K562 (cell line): ENCODE results near the gene PTBP2. TPM values are rescaled to one million over a fixed set of nuclear protein-coding genes. Genes with fewer than 3 reads are reported as not detected.

Source experiments
- ATAC-seq: fragments of 200-7000 bp; cut with Tn5 transposase; 3 replicates; pipeline ENCODE4 v1.9.1; 2020; ENCODE audit warnings: moderate library complexity
- BruUV-seq: library from RNA; stranded (reverse); fragments of 400-500 nt; replicated peaks from 2 replicates; lab custom pipeline; 2021; lab: Mats Ljungman, UMichigan
- CTCF ChIA-PET: fragments of 300-600 bp; formaldehyde crosslinking; extraction: SDS; loops from one replicate; lab custom pipeline; 2021; ENCODE audit warnings: low intra/inter-chr PET ratio; lab: Yijun Ruan, JAX
- POLR2A ChIA-PET: fragments of 300-600, 350-650 bp; sonication (Branson Sonifier 250); formaldehyde crosslinking; extraction: SDS; loops from one replicate; lab custom pipeline; 2021; ENCODE audit warnings: antibody characterized with exemption, inconsistent platforms; lab: Yijun Ruan, JAX
- DNase-seq, 4 experiments: peaks; one replicate each; pipeline versions ENCODE4 v3.0.0 to v3.0.0-alpha.2; 2011 to 2018; ENCODE audit warnings: low spot score in 3 of 4, mixed read lengths in 3 of 4; ENCODE audit errors: extremely low read depth in 1 of 4
- FAIRE-seq: peaks from 2 replicates; lab custom pipeline; 2011; peaks lifted over from hg19 to GRCh38; lab: Jason Lieb, UNC
- H2AFZ ChIP-seq: 2 replicates; pipeline ENCODE4 v1.6.0; 2011; ENCODE audit warnings: low read depth, low read length, control low read depth, inconsistent platforms
- H3K27ac ChIP-seq: fragments of 200-600 bp; 3 replicates; pipeline ENCODE4 v1.8.0; 2011; ENCODE audit warnings: low read depth, mild to moderate bottlenecking, control low read depth, inconsistent platforms, low read length, moderate library complexity, mixed read lengths; ENCODE audit errors: extremely low read depth
- H3K27me3 ChIP-seq, 2 experiments: fragments of 300-600 bp in 1 of 2; 2 replicates in 1 of 2; 3 replicates in 1 of 2; pipeline versions ENCODE4 v1.6.0 to v1.8.0; 2011; ENCODE audit warnings: inconsistent platforms in 2 of 2, low read length in 2 of 2, mild to moderate bottlenecking in 1 of 2, mixed read lengths in 1 of 2, moderate library complexity in 1 of 2; ENCODE audit not compliant: control insufficient read depth in 2 of 2, insufficient read depth in 2 of 2
- H3K36me3 ChIP-seq: fragments of 300-600 bp; 3 replicates; pipeline ENCODE4 v1.8.0; 2011; ENCODE audit warnings: mild to moderate bottlenecking, low read length, inconsistent platforms; ENCODE audit not compliant: control insufficient read depth, insufficient read depth
- H3K4me1 ChIP-seq, 2 experiments: fragments of 200-600 bp in 1 of 2; replicated peaks in 1 of 2; 2 replicates in 1 of 2; 3 replicates in 1 of 2; pipeline versions ENCODE4 v1.5.1 to v1.8.0; 2011; ENCODE audit warnings: inconsistent platforms in 2 of 2, low read length in 2 of 2, mild to moderate bottlenecking in 1 of 2, mixed read lengths in 1 of 2, moderate library complexity in 1 of 2; ENCODE audit not compliant: control insufficient read depth in 2 of 2, insufficient read depth in 2 of 2
- H3K4me2 ChIP-seq: 2 replicates; pipeline ENCODE4 v1.6.1; 2011; ENCODE audit warnings: low read length, control low read depth, inconsistent platforms, mixed read lengths; ENCODE audit not compliant: insufficient read depth
- H3K4me3 ChIP-seq: fragments of 200-600 bp; sonication (generic), shearing (Covaris generic); 2 replicates; pipeline ENCODE4 v1.5.1; 2016; ENCODE audit warnings: control low read depth, inconsistent platforms
- H3K79me2 ChIP-seq: fragments of 200-600 bp; 3 replicates; pipeline ENCODE4 v1.8.0; 2011; ENCODE audit warnings: low read length, inconsistent platforms; ENCODE audit not compliant: control insufficient read depth, insufficient read depth
- H3K9ac ChIP-seq, 2 experiments: 2 replicates each; pipeline versions ENCODE4 v1.6.0 to v1.6.1; 2011; ENCODE audit warnings: low read depth in 2 of 2, low read length in 2 of 2, control low read depth in 1 of 2, inconsistent platforms in 1 of 2, mild to moderate bottlenecking in 1 of 2, mixed read lengths in 1 of 2; ENCODE audit not compliant: insufficient read depth in 1 of 2
- H3K9me1 ChIP-seq: one replicate; pipeline ENCODE4 v1.6.0; 2011; ENCODE audit warnings: inconsistent platforms, mild to moderate bottlenecking, low read length, moderate library complexity; ENCODE audit not compliant: control insufficient read depth, insufficient read depth
- H3K9me3 ChIP-seq: replicated peaks from 2 replicates; pipeline ENCODE4 v1.5.1; 2011; ENCODE audit warnings: low read depth, low read length, inconsistent platforms; ENCODE audit not compliant: control insufficient read depth, insufficient read depth
- H4K20me1 ChIP-seq: replicated peaks from 2 replicates; pipeline ENCODE4 v1.6.1; 2011; ENCODE audit warnings: low read length, inconsistent platforms, mixed read lengths; ENCODE audit not compliant: control insufficient read depth, insufficient read depth
- C11orf30 ChIP-seq: fragments of 450-650 bp; IDR thresholded peaks from 2 replicates; pipeline ENCODE4 v1.6.1; 2016; ENCODE audit warnings: low read depth, mild to moderate bottlenecking
- CCNT2 ChIP-seq: IDR thresholded peaks from 2 replicates; pipeline ENCODE4 v1.6.1; 2011; ENCODE audit warnings: borderline replicate concordance, low read depth, mild to moderate bottlenecking, moderate library complexity, mixed read lengths, low read length; ENCODE audit not compliant: insufficient read length; ENCODE audit errors: extremely low read depth
- FOXK2 ChIP-seq, 2 experiments: fragments of 450-650 bp; IDR thresholded peaks in 1 of 2; conservative IDR thresholded peaks in 1 of 2; 2 replicates each; pipeline ENCODE4 v1.6.1; 2016; ENCODE audit warnings: low read depth in 2 of 2, mild to moderate bottlenecking in 1 of 2
- KLF1 ChIP-seq: fragments of 450-650 bp; IDR thresholded peaks from 2 replicates; pipeline ENCODE4 v1.6.1; 2016; ENCODE audit warnings: missing genetic modification characterization, missing compliant biosample characterization
- KLF16 ChIP-seq: IDR thresholded peaks from 2 replicates; pipeline ENCODE4 v1.6.1; 2016; ENCODE audit warnings: antibody characterized with exemption
- RFX1 ChIP-seq: fragments of 450-650 bp; IDR thresholded peaks from 2 replicates; pipeline ENCODE4 v1.6.1; 2016; ENCODE audit warnings: mild to moderate bottlenecking, moderate library complexity
- RHOXF2B ChIP-seq: fragments of 250-450 bp; sonication (Bioruptor Pico); conservative IDR thresholded peaks from 2 replicates; pipeline ENCODE4 v1.5.1; 2021
- ZKSCAN8 ChIP-seq: fragments of 200-800 bp; sonication (Bioruptor generic); IDR thresholded peaks from 2 replicates; pipeline ENCODE4 v1.6.1; 2016; ENCODE audit warnings: missing genetic modification characterization, missing compliant biosample characterization
- ZNF79 ChIP-seq: fragments of 250-450 bp; sonication (Bioruptor Pico); IDR thresholded peaks from 2 replicates; pipeline ENCODE4 v1.4.0; 2020; ENCODE audit warnings: low read depth, mild to moderate bottlenecking, moderate library complexity
- WGBS: fragments of 100-300 bp; shearing (Covaris generic); methylation state at CpG from one replicate; pipeline ENCODE4 v1.1.6; 2016; ENCODE audit warnings: low coverage, mixed read lengths; ENCODE audit not compliant: insufficient coverage; ENCODE audit errors: missing lambda C conversion rate; 5-methylcytosine and 5-hydroxymethylcytosine counted together
- in situ Hi-C: fragments of 300-500 bp; cut with MboI; formaldehyde crosslinking; loops from 4 replicates; pipeline ENCODE4 v1.15.0; 2018; ENCODE audit warnings: inconsistent platforms, mixed read lengths
- intact Hi-C: fragments of 100-400 bp; cut with micrococcal nuclease; formaldehyde crosslinking; loops from 2 replicates; pipeline ENCODE4 v1.14.2; 2022
- polyA plus RNA-seq, 8 experiments: library from polyadenylated mRNA; depleted of rRNA in 4 of 8; stranded (reverse) in 5 of 8; unstranded in 3 of 8; fragments of >200 nt; fragmentation: Nextera tagmentation in 2 of 8; fragmentation: Illumina TruSeq in 1 of 8; extraction: Ambion mirVana in 2 of 8; extraction: Trizol in 1 of 8; gene quantifications; 2 replicates each; pipeline versions ENCODE4 v1.2.1 to v1.2.3, GENCODE V29; 2011 to 2014; ENCODE audit warnings: inconsistent platforms in 1 of 8, missing spikeins in 1 of 8
- total RNA-seq, 7 experiments: library from RNA; depleted of rRNA in 6 of 7; stranded (reverse); fragments of >200 nt in 6 of 7; fragmentation: Illumina TruSeq in 2 of 7; extraction: Trizol in 2 of 7; gene quantifications; 2 replicates each; pipeline versions ENCODE4 v1.2.1 to v1.2.3, GENCODE V29; 2011 to 2021; ENCODE audit warnings: low replicate concordance in 1 of 7
- TF ChIP-seq, protein P1 (sequence below): sonication (generic); IDR thresholded peaks from 2 replicates; pipeline ENCODE4 v1.6.1; 2016
- TF ChIP-seq, protein P2 (sequence below): sonication (generic); formaldehyde crosslinking; IDR thresholded peaks from 2 replicates; pipeline ENCODE4 v1.8.0; 2022; ENCODE audit warnings: mild to moderate bottlenecking, missing genetic modification reagents, borderline replicate concordance
- TF ChIP-seq, protein P3 (sequence below): fragments of 250-450 bp; sonication (Bioruptor Pico); IDR thresholded peaks from 2 replicates; pipeline ENCODE4 v1.5.0; 2022; ENCODE audit warnings: mild to moderate bottlenecking

The PTBP2 gene
- total and polyA plus RNA-seq, 9 of the 15 experiments (the other 6 are each of a cell fraction or from before 2014, with no cell fraction given), result 9.8 to 30.6 (median 19.0) TPM

DNA sequence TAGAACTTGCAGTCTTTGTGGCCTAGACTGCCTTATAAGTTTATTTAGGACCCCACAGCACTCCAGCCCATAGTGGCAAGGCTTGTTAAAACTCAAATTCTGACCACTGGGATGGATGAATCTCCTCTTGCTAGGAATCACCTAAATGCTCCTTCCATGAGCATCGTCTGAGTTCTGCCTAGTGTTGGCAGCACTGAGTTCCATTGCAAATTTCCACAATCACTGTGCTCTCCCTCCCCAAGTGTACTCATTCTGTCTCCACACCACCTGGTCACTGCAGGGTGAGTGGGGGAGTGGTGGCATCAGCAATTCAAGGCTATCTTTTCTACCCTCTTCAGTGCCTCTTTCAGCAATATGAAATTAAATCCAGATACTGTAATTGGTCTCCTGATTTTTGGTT lies 46.7 kb upstream of the PTBP2 start:
- H3K4me1 ChIP-seq, result no peaks in the 10 kb centered on the region
- H3K27ac ChIP-seq, result no peak overlapping the region
- no peak overlapping the region for H3K4me2 ChIP-seq
- no peaks in the 10 kb centered on the region for H4K20me1 ChIP-seq
- in situ Hi-C loops (no loop called here), intact Hi-C loops (no loop called here)
- no peaks in the 10 kb centered on the region; the same call in 1 of the 2 replicates for H3K9me3 ChIP-seq
- no peaks in the 10 kb centered on the region for H3K27me3 ChIP-seq
- ChIA-PET CTCF (no interaction called here), POLR2A (no interaction called here)
- H2AFZ ChIP-seq, result no peak overlapping the region
- H3K9me1 ChIP-seq, result no peaks in the 10 kb centered on the region
- TF ChIP-seq CCNT2 (no peak), ZKSCAN8 (no peak), RHOXF2B (CRISPR knock-in tag) (no peak), C11orf30 (no peak), KLF1 (no peak), FOXK2 (conservative IDR thresholded peaks at IDR 0.05 in 1 of 2, IDR thresholded peaks at IDR 0.05 in 1 of 2; ENCODE audit: low read depth in 2 of 2) (no peak), KLF16 (no peak), RFX1 (no peak), ZNF79 (CRISPR knock-in tag) (no peak)
- TF ChIP-seq, protein P1, sequence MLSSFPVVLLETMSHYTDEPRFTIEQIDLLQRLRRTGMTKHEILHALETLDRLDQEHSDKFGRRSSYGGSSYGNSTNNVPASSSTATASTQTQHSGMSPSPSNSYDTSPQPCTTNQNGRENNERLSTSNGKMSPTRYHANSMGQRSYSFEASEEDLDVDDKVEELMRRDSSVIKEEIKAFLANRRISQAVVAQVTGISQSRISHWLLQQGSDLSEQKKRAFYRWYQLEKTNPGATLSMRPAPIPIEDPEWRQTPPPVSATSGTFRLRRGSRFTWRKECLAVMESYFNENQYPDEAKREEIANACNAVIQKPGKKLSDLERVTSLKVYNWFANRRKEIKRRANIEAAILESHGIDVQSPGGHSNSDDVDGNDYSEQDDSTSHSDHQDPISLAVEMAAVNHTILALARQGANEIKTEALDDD, result no peak
- TF ChIP-seq, protein P2, sequence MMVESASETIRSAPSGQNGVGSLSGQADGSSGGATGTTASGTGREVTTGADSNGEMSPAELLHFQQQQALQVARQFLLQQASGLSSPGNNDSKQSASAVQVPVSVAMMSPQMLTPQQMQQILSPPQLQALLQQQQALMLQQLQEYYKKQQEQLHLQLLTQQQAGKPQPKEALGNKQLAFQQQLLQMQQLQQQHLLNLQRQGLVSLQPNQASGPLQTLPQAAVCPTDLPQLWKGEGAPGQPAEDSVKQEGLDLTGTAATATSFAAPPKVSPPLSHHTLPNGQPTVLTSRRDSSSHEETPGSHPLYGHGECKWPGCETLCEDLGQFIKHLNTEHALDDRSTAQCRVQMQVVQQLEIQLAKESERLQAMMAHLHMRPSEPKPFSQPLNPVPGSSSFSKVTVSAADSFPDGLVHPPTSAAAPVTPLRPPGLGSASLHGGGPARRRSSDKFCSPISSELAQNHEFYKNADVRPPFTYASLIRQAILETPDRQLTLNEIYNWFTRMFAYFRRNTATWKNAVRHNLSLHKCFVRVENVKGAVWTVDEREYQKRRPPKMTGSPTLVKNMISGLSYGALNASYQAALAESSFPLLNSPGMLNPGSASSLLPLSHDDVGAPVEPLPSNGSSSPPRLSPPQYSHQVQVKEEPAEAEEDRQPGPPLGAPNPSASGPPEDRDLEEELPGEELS (CRISPR knock-in tag), result no peak
- TF ChIP-seq, protein P3, sequence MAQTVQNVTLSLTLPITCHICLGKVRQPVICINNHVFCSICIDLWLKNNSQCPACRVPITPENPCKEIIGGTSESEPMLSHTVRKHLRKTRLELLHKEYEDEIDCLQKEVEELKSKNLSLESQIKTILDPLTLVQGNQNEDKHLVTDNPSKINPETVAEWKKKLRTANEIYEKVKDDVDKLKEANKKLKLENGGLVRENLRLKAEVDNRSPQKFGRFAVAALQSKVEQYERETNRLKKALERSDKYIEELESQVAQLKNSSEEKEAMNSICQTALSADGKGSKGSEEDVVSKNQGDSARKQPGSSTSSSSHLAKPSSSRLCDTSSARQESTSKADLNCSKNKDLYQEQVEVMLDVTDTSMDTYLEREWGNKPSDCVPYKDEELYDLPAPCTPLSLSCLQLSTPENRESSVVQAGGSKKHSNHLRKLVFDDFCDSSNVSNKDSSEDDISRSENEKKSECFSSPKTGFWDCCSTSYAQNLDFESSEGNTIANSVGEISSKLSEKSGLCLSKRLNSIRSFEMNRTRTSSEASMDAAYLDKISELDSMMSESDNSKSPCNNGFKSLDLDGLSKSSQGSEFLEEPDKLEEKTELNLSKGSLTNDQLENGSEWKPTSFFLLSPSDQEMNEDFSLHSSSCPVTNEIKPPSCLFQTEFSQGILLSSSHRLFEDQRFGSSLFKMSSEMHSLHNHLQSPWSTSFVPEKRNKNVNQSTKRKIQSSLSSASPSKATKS (CRISPR knock-in tag), result no peak
- FAIRE-seq, result no peak
- no TSS peak for BruUV-seq
- no peaks in the 10 kb centered on the region for H3K79me2 ChIP-seq
- ATAC-seq, result no peak
- no peak overlapping the region for H3K4me3 ChIP-seq
- H3K36me3 ChIP-seq, result no peaks in the 10 kb centered on the region
- no peak for DNase-seq
- 0% methylated on average over 1 of the region's 1 CpG for WGBS
- H3K9ac ChIP-seq, result no peak overlapping the region
